DOHH2 (cell line): Measurements from ENCODE around the gene SCRN1.

Experiments
- H3F3A ChIP-seq: fragments of 200-600 bp; sonication (generic), shearing (Covaris generic); 2 replicates; pipeline ENCODE4 v1.6.0; 2016; ENCODE audit warnings: antibody characterized with exemption, mild to moderate bottlenecking; ENCODE audit not compliant: control insufficient read depth, insufficient read depth
- H3K27ac ChIP-seq: fragments of 200-600 bp; sonication (generic); 2 replicates; pipeline ENCODE4 v1.5.1; 2014; ENCODE audit warnings: low read depth, mild to moderate bottlenecking, low read length, moderate library complexity
- H3K27me3 ChIP-seq: fragments of 200-600 bp; sonication (generic); 2 replicates; pipeline ENCODE4 v1.6.1; 2014; ENCODE audit warnings: mild to moderate bottlenecking, low read length, mixed read lengths; ENCODE audit not compliant: control insufficient read depth
- H3K36me3 ChIP-seq: fragments of 200-600 bp; sonication (generic); 2 replicates; pipeline ENCODE4 v1.6.1; 2014; ENCODE audit warnings: mild to moderate bottlenecking, low read length, moderate library complexity, mixed read lengths; ENCODE audit not compliant: control insufficient read depth
- H3K4me1 ChIP-seq: fragments of 200-600 bp; sonication (generic); 2 replicates; pipeline ENCODE4 v1.6.1; 2014; ENCODE audit warnings: mild to moderate bottlenecking, low read length, mixed read lengths; ENCODE audit not compliant: control insufficient read depth
- H3K4me2 ChIP-seq: fragments of 200-600 bp; sonication (generic); 2 replicates; pipeline ENCODE4 v1.6.0; 2014; ENCODE audit warnings: mild to moderate bottlenecking, low read length, moderate library complexity
- H3K4me3 ChIP-seq: fragments of 200-600 bp; sonication (generic); 2 replicates; pipeline ENCODE4 v1.5.1; 2014; ENCODE audit warnings: mild to moderate bottlenecking, low read length, mixed read lengths
- H3K79me2 ChIP-seq: fragments of 200-600 bp; sonication (generic); 2 replicates; pipeline ENCODE4 v1.6.1; 2014; ENCODE audit warnings: mild to moderate bottlenecking, low read length, mixed read lengths; ENCODE audit not compliant: control insufficient read depth
- H3K9me2 ChIP-seq: fragments of 200-600 bp; sonication (generic); replicated peaks from 2 replicates; pipeline ENCODE4 v1.6.1; 2014; ENCODE audit warnings: mild to moderate bottlenecking, low read length, mixed read lengths; ENCODE audit not compliant: control insufficient read depth
- H3K9me3 ChIP-seq: fragments of 200-600 bp; sonication (generic); 2 replicates; pipeline ENCODE4 v1.6.1; 2014; ENCODE audit warnings: antibody characterized with exemption, low read length, mixed read lengths; ENCODE audit not compliant: control insufficient read depth, insufficient read depth
- H4K20me1 ChIP-seq: fragments of 200-600 bp; sonication (generic); 2 replicates; pipeline ENCODE4 v1.6.0; 2014; ENCODE audit warnings: low read depth, mild to moderate bottlenecking, antibody characterized with exemption, low read length, moderate library complexity; ENCODE audit not compliant: control insufficient read depth, insufficient read depth
- EZH2phosphoT487 ChIP-seq: fragments of 200-600 bp; sonication (generic); IDR thresholded peaks from 2 replicates; pipeline ENCODE4 v1.6.1; 2017; ENCODE audit warnings: borderline replicate concordance, mild to moderate bottlenecking, antibody characterized with exemption, low read length, moderate library complexity, mixed read lengths
- TF ChIP-seq, protein P1 (sequence below): fragments of 200-600 bp; sonication (generic); IDR thresholded peaks from one replicate; pipeline ENCODE4 v1.5.1; 2014; ENCODE audit warnings: antibody characterized with exemption, mild to moderate bottlenecking, low read depth, low read length; ENCODE audit not compliant: poor library complexity, severe bottlenecking

The SCRN1 gene

DNA sequence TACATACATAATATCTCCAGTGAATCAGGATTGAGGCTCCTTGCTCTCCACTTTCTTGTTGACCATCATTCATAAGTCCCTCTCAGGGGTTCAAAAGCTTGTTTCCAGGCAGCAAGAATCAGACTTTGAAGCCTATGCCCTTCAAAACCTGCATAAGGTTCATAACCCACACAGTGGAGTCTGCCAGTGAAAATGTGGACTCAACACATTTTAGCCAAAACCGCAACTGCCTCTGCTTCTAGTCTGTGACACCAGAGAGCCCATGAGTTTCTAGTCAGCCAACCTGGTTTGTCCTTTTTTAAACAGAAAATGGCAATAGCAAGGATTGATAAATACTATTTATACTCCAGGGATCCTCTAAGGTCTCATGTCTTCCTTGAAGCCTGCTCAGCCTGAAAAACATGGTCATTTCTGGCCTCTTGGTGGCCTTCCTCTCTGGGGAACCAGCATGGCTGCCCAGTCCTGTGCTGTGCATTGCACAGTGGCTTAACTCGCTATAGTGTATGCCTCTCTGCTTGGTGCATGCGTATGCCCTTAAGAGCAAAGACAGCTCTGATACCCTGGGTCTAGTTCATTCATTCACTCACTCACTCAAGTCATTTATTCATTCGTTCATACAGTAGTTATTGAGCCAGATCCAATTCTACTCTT, 115.8 kb downstream of the SCRN1 start:
- H3K9me3 ChIP-seq, result no peaks in the 10 kb centered on the region

DNA sequence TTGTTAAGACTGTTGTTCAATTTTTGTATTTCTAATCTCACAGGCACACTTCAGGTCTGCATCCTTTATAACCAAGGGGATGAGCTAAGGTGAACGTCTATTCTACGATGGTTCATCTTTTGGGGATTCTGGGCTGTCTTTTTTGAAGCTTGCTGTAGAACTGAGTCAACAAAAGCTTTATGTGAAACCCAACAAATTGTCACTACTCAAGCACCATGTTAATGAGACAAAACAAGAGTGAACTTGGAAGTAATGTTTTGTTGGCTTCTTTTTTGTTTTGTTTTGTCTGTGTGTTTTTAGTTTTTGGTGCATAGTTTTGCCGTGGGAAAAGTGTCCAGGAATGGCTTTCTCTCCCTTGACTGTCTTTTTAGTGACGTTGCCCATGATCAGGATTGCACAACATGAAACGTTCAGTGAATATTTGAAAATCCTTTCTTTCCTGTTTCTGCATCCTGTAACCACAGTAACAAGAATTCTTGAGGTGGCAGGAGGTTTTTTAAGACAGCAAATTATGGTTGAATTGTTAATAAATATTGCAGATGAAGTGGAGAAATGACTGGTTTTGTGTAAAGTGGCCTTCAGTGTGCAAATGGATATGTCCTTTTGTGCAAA, 117.7 kb downstream of the SCRN1 start:
- no peaks in the 10 kb centered on the region for H3K9me3 ChIP-seq
- no peaks in the 10 kb centered on the region for H3K79me2 ChIP-seq
- H3K36me3 ChIP-seq, result no peaks in the 10 kb centered on the region
- no peaks in the 10 kb centered on the region for H3F3A ChIP-seq
- H4K20me1 ChIP-seq, result no peaks in the 10 kb centered on the region
- H3K27me3 ChIP-seq, result 0 out of 2 replicates have a peak, but pooled peaks cover 3% of the 10 kb centered on the region
- no peaks in the 10 kb centered on the region for H3K9me2 ChIP-seq
- H3K27ac ChIP-seq, result no peak overlapping the region
- H3K4me2 ChIP-seq, result no peak overlapping the region
- TF ChIP-seq, protein P1, sequence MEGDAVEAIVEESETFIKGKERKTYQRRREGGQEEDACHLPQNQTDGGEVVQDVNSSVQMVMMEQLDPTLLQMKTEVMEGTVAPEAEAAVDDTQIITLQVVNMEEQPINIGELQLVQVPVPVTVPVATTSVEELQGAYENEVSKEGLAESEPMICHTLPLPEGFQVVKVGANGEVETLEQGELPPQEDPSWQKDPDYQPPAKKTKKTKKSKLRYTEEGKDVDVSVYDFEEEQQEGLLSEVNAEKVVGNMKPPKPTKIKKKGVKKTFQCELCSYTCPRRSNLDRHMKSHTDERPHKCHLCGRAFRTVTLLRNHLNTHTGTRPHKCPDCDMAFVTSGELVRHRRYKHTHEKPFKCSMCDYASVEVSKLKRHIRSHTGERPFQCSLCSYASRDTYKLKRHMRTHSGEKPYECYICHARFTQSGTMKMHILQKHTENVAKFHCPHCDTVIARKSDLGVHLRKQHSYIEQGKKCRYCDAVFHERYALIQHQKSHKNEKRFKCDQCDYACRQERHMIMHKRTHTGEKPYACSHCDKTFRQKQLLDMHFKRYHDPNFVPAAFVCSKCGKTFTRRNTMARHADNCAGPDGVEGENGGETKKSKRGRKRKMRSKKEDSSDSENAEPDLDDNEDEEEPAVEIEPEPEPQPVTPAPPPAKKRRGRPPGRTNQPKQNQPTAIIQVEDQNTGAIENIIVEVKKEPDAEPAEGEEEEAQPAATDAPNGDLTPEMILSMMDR, result no peak
- TF ChIP-seq EZH2phosphoT487, result no peak
- no peak overlapping the region for H3K4me3 ChIP-seq
- H3K4me1 ChIP-seq, result no peaks in the 10 kb centered on the region

More for the DNA sequence above, 115.8 kb downstream of the SCRN1 start:
- Histone ChIP-seq H3K9me2 (no peaks in the 10 kb centered on the region), H3K36me3 (no peaks in the 10 kb centered on the region), H3K4me3 (no peak overlapping the region), H3K4me2 (no peak overlapping the region), H3K79me2 (no peaks in the 10 kb centered on the region), H3K27ac (no peak overlapping the region), H3K4me1 (no peaks in the 10 kb centered on the region), H3K27me3 (0 out of 2 replicates have a peak, but pooled peaks cover 3% of the 10 kb centered on the region), H3F3A (no peaks in the 10 kb centered on the region), H4K20me1 (no peaks in the 10 kb centered on the region)
- no peak for TF ChIP-seq EZH2phosphoT487
- TF ChIP-seq, protein P1, result no peak
